HG02938 (cell line): ENCODE results near the gene PRKCB.

Source experiments
- ATAC-seq: cut with Tn5 transposase; IDR thresholded peaks from one replicate; pipeline ENCODE4 v1.9.1; 2021; ENCODE audit warnings: mild to moderate bottlenecking, moderate library complexity; ENCODE audit not compliant: unreplicated experiment

PRKCB gene

GRCh38 chr16:23960081-23960885, 124.5 kb downstream of the PRKCB start:
- no peak for ATAC-seq

- ATAC-seq = no peak
Measured at GRCh38 chr16:23962001-23962400, 126.2 kb downstream of the PRKCB start.

GRCh38 chr16:23964136-23964535, 128.4 kb downstream of the PRKCB start:
- no peak for ATAC-seq

GRCh38 chr16:23965137-23965733, 129.5 kb downstream of the PRKCB start:
- no peak for ATAC-seq

- no peak for ATAC-seq
Measured at GRCh38 chr16:23966597-23967394, 131.0 kb downstream of the PRKCB start.

GRCh38 chr16:23967775-23968174, 132.0 kb downstream of the PRKCB start:
- ATAC-seq = no peak

GRCh38 chr16:23968176-23968575, 132.4 kb downstream of the PRKCB start:
- no peak for ATAC-seq

- ATAC-seq = no peak
Measured at GRCh38 chr16:23969468-23970297, 133.9 kb downstream of the PRKCB start.

GRCh38 chr16:23974223-23974622, 138.4 kb downstream of the PRKCB start:
- no peak for ATAC-seq

- no peak for ATAC-seq
Measured at GRCh38 chr16:23975293-23975692, 139.5 kb downstream of the PRKCB start.

- ATAC-seq = no peak
Measured at GRCh38 chr16:23976091-23976490, 140.3 kb downstream of the PRKCB start.

- no peak for ATAC-seq
Measured at GRCh38 chr16:23976524-23976923, 140.7 kb downstream of the PRKCB start.

- no peak for ATAC-seq
Measured at GRCh38 chr16:23979441-23979840, 143.7 kb downstream of the PRKCB start.

GRCh38 chr16:23979982-23980381, 144.2 kb downstream of the PRKCB start:
- ATAC-seq = no peak

- no peak for ATAC-seq
Measured at GRCh38 chr16:23981429-23982399, 145.9 kb downstream of the PRKCB start.

- ATAC-seq = no peak
Measured at GRCh38 chr16:23986455-23986854, 150.7 kb downstream of the PRKCB start.

- ATAC-seq = peak; percentile 99
Measured at GRCh38 chr16:23987443-23987842, 151.7 kb downstream of the PRKCB start.

GRCh38 chr16:23990507-23990906, 154.7 kb downstream of the PRKCB start:
- no peak for ATAC-seq

- no peak for ATAC-seq
Measured at GRCh38 chr16:23991066-23991465, 155.3 kb downstream of the PRKCB start.

- no peak for ATAC-seq
Measured at GRCh38 chr16:23994615-23995014, 158.8 kb downstream of the PRKCB start.
